ENCODE data around the gene CCR4.
"Not testable (repeated sequence)": the region's sequence is repeated elsewhere in the genome, so short reads cannot be mapped to it uniquely, and the experiment has no call there.

CCR4 gene

DNA sequence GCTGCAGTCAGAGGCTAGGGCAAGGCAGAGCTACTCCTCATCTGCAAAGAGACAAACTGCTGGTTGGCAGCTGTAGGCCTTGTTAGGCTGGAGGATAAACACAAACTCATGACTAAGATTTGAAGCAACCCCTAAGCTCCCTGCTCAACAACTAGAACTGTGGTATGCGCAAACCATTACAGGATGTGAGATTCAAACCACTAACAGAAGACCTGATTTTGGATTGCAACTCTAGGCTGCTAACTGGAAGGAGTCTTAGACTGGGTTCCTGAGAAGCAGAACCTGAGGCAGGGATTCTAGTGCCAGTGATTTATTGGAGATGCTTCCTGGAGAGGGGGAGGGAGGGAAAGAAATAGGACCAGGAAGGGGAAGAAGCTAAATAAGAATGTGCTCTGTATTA is 22.5 kb downstream of the CCR4 start:
- TF ChIP-seq, protein P1, sequence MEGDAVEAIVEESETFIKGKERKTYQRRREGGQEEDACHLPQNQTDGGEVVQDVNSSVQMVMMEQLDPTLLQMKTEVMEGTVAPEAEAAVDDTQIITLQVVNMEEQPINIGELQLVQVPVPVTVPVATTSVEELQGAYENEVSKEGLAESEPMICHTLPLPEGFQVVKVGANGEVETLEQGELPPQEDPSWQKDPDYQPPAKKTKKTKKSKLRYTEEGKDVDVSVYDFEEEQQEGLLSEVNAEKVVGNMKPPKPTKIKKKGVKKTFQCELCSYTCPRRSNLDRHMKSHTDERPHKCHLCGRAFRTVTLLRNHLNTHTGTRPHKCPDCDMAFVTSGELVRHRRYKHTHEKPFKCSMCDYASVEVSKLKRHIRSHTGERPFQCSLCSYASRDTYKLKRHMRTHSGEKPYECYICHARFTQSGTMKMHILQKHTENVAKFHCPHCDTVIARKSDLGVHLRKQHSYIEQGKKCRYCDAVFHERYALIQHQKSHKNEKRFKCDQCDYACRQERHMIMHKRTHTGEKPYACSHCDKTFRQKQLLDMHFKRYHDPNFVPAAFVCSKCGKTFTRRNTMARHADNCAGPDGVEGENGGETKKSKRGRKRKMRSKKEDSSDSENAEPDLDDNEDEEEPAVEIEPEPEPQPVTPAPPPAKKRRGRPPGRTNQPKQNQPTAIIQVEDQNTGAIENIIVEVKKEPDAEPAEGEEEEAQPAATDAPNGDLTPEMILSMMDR (IDR thresholded peaks at IDR 0.05; ENCODE audit: borderline replicate concordance, insufficient read depth, low read depth, low read length) = no peak
- no peak overlapping the region for H3K4me3 ChIP-seq (ENCODE audit: low read depth, low read length)

DNA sequence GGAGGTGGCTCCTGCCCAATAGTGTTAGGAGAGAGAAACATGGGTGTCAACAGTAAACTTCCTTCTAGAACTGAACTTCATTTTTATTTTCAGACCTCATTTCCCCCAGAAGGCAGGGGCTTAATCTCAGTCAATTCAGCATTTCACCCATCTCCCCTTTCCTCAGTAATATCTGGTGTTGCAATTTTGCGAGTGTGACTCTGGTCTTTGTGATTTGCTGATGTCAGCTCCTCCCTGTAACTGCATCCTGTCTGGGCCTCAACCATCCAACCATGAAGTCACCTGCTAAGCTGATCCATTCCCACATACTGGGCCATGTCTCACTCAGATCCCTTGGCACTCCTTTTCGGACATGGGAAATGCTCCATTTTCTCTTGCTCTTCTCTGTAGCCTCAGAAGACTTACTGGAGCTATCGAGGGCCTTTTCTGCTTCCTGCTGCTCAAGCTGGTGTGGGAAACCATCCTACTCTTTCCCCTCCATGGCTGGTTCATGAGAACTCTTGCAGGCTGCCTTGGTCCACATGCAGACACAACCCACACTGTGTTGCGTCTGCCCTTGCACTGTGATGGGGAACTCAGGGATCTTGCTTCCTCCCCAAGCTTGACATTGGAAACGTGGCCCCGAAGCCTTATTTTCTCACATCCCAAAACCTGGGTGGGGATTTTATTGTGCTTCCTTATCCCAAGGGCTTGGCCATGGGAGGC is 24.6 kb downstream of the CCR4 start:
- no peak overlapping the region for H3K4me3 ChIP-seq (ENCODE audit: low read depth, low read length)
- TF ChIP-seq, protein P1 (IDR thresholded peaks at IDR 0.05; ENCODE audit: borderline replicate concordance, insufficient read depth, low read depth, low read length) = no peak

DNA sequence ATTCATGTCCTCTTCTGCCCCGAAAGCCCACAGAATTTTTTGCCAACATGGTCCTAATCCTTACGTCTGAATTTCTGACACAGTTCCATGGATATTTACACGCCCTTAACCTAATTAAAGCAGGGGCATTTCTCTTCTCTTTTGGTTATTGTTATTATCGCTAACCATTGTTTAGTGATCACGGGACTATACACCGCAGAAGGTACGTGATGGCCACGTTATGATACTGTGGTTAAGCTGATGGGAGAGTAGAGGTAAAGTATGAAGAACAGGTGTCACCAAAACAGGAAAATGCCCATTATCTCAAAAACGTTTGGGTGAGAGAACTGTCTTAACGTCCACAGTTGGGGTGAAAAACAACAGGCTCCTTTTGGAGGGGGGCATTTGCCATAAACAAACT is 26.4 kb downstream of the CCR4 start:
- TF ChIP-seq, protein P1 (IDR thresholded peaks at IDR 0.05; ENCODE audit: borderline replicate concordance, insufficient read depth, low read depth, low read length) = no peak

DNA sequence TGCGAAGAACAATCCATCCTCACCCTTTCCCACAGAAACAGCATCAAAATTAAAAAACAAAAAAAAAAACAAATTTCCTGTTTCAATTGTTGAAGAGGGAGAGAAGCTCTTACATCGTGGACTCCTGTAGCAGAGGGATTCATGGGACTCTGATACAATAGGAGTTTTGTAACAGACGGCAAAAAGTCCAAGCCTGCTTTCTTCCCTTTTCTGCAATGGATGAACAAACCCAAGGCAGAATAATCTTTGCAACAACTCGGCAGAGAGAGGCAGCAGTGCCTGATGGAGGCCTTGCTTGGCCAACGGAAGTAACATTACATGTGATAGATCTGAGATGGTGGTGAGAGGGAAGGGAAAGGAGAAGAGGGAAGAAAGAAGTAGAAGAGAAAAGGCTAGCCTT is 26.9 kb downstream of the CCR4 start:
- H3K4me3 ChIP-seq (ENCODE audit: low read depth, low read length) = no peak overlapping the region
- TF ChIP-seq, protein P1 (IDR thresholded peaks at IDR 0.05; ENCODE audit: borderline replicate concordance, insufficient read depth, low read depth, low read length) = no peak

More for the DNA sequence above, 26.4 kb downstream of the CCR4 start:
- H3K4me3 ChIP-seq (ENCODE audit: low read depth, low read length) = no peak overlapping the region

DNA sequence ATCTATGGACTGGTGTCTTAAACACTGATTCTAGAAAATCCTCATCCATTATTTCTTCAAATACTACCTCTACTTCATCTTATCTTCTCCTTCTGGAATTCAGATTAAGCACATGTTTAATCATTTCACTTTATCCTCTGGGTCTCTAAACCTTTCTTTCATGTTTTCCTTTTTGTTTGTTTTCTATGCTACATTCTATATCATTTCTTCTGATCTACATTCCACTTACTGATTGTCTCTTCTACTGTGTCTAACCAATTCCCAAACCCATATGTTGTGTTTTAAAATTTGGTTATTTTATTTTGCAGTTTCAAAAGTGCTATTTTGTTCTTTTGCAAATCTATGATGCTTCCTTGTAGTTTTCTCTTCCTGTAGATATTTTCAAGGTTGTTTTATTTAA is 31.7 kb downstream of the CCR4 start:
- no peak overlapping the region for H3K4me3 ChIP-seq (ENCODE audit: low read depth, low read length)
- TF ChIP-seq, protein P1 (IDR thresholded peaks at IDR 0.05; ENCODE audit: borderline replicate concordance, insufficient read depth, low read depth, low read length) = no peak

DNA sequence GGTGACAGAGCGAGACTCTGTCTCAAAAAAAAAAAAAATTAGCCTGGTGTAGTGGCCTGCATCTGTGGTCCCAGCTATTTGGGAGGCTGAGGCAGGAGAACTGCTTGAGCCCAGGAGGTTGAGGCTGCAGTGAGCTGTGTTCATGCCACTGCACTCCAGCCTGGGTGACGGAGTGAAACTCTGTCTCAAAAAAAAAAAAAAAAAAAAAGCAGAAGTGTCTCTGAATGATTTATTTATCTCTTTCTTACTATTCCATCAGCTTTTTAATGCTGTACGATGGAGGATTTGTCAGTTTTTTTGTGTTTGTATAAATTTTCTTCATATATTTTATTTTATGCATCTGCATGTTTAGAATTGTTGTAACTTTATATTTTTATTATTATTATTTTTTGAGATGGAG is 33.5 kb downstream of the CCR4 start:
- H3K4me3 ChIP-seq (ENCODE audit: low read depth, low read length) = not testable (repeated sequence)

DNA sequence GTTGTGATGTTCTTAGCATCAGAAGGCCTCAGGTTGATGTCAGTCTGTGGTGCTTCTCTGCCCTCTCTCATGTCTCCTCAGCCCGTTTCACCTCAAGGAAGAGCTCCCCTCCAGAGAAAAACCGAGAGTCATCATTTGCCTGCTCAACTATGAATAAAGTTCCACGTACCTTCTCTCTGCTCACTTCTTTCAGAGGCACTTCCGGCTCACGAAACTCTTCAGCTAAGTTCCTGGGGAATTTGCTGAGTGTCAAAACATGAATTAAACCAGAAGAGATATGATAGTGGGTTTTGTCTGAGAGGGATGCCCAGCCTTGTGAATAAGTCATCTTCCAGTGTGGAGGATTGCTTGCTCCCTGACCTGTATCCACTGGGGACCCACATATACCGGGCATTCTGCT is 37.7 kb downstream of the CCR4 start:
- TF ChIP-seq, protein P1 (IDR thresholded peaks at IDR 0.05; ENCODE audit: borderline replicate concordance, insufficient read depth, low read depth, low read length) = no peak
- no peak overlapping the region for H3K4me3 ChIP-seq (ENCODE audit: low read depth, low read length)
